ENCODE results near the gene CALHM3. TPM values are rescaled to one million over a fixed set of nuclear protein-coding genes. Genes with fewer than 3 reads are reported as not detected.

The CALHM3 gene
- total RNA-seq, 1 donor from 2014 or later = not detected

DNA sequence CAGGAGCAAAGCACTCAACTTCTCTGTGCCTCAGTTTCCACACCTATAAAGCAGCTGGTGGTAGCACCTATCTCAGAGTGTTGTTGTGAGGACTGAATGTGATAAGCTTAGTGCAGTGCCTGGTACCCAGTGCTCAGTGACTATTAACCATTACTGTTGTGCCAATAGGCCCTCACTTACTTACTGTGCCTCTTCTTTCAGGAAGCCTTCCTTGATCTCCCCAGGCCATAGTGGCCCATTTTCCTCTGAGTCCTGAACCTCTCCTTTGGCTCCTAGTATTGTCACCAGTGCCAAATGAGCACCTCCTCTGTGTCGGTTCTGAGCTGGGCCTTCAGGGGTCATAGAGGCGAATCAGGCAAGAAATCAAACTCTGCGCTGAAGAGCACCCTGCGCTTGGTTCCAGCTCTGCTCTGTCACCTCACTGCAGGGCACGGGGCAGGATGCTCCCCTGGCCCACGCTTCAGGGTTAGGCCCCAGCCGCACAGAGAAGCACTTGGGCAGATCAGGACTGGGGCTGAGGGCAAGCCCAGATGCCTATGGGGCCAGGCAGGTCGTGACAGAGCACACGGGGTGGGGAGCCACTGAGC is 22.9 kb downstream of the CALHM3 start:
- intact Hi-C loops (cut with DNase I) = no loop called here
- ATAC-seq (ENCODE audit: poor library complexity) = no peak

DNA sequence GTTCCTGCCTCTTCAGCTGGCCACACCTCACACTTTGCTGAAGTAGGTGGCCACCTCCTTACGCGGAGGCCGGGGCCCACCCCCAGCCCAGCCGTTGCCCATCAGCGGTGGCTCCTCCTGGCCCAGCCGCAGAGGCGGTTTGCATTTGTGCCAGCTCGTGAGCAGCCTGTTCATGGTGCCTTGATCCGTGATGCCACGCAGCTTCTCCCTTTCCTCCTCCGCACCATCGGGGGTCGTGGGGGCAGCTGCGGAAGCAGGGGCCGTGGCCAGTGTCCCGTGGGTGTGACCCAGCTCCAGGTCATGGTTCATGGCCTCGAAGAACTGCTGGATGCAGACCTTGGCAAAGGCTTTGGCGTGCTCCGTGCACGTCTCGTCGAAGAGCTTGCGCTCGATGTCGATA is 23.8 kb downstream of the CALHM3 start:
- DNase-seq = no peak
- no peak for ATAC-seq (ENCODE audit: poor library complexity)
- intact Hi-C loops (cut with DNase I) = no loop called here

More for the DNA sequence above, 22.9 kb downstream of the CALHM3 start:
- DNase-seq = no peak

DNA sequence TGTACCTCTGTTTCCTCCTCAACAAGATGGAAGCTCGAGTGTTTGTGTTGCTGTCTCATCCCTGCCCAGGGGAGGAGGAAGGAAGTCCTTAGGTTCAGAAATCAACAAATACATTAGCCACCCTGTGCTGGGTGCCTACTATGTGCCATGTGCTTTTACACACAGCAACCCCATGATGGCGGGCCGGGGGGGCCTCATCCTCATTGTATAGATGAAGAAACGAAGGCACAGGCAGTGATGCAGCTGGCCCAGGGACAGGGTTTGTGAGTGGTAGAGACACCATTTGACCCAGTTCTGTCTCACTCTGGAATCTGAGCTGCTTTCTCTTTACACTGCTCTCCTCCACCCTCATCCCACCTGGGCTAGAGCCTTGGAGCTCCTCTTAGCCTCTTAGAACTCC is 25.0 kb downstream of the CALHM3 start:
- peak; percentile 40 for DNase-seq
- no peak for ATAC-seq (ENCODE audit: poor library complexity)
- intact Hi-C loops (cut with DNase I) = no loop called here

DNA sequence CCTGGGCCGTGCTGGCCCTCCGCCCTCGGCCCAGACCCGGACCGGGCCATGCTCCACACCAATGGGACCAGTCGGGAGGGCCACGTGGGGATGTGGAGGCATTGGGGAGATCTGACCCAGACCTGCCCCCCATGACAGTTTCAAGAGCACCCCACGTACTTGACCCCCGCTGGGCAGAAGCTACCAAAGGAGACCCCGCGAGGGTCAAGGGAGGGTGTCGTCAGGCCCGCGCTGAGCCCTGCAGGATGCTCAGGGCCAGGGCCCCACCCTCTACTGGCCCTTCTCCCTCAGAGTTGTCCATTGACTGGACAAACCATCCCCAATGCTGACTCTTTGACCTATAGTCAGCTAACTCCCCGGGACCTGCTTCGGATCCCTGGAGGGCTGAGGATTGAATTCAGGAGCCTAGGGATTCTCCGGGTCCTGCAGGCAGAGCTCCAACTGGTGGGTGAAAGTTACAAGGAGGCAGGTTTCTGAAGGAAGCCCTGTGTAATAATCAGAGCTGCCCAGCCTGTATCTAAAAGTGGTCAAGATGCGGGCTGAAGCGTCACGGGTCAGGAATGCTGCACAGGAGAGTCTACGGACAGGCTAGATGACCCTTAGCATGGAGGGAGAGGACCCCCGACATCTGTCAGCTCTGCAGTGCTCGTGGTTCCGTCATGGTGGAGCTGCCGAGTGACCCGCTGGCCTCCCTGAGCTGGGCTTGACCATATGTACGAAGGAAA is 26.4 kb downstream of the CALHM3 start:
- peak; percentile 36 for DNase-seq
- no peak for ATAC-seq (ENCODE audit: poor library complexity)
- intact Hi-C loops (cut with DNase I) = no loop called here

DNA sequence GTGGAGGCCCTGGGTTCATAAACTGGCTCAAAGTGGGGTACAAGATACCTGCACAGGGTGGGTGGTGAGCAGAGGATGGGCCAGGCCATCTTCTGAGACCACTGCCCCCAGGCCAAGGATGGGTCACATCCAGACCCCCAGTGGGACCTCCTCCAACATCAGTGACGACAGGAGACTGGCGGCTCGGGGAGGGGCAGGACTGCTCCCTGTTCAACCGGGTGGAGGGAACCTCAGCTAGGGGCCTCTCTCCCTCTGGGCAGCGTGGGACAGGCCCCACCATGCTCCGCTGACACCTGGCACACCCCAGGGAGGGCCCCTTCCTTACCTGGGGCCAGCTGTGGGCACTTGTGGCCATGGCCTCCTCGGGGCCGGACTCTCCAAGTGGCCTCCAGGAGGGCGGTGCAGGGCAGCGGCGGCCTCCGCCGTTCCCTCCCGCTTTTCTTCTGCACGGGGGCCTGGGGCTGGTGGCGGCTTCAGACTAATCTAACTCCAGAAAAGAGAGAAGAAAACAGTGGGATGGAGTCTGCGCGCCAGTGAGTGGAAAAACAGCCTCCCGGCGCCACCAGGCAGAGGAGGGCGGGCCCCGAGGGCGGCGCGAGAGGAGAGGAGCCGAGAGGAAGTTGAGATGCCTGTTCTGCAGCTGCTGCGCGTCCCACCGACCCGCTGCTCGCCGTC is 27.1 kb downstream of the CALHM3 start, which contains the start of gene CALHM2:
Gene CALHM2 (minus strand): TSS at position 540 of the 675 bp plus-strand sequence. CDS start 2,429 bp downstream, outside the sequence.
- peak; percentile 79 for ATAC-seq (ENCODE audit: poor library complexity)
- peak; percentile 86 for DNase-seq
- intact Hi-C loops (cut with DNase I) = no loop called here

DNA sequence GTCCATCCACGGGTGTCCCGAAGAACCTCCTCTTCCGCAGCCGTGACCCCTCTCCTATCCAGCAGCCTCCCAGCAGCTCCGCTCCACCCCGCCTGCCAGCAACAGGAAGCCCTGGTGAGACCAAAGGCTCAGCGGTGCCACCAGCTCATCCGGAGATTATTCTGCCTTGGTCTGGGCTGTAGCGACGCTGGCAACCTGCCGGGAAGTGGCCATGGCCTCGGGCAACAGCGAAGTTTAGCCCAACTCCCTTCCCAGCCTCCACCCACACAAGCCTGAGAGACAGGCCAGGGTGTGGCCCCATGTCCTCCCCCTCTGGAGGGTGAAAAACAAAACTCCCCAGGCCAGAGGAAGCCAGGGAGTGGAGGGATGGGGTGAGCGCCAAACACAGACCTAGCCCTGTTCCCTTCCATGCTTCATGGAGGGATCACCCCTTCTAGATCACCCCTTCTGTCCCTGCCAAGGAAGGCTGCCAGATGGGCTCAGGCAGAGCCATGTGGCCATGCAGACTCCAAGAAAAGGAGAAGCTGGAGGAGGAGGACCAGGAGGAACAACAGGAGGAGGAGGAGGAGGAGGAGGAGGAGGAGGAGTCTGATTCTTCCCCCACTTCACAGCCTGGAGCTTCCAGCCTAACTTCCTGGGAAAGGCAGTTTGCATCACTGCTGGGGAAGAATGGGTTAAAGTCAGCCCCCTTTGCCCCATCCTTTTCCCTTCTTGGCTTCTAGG is 27.8 kb downstream of the CALHM3 start:
- peak; percentile 64 for ATAC-seq (ENCODE audit: poor library complexity)
- peak; percentile 89 for DNase-seq
- intact Hi-C loops (cut with DNase I) = no loop called here

DNA sequence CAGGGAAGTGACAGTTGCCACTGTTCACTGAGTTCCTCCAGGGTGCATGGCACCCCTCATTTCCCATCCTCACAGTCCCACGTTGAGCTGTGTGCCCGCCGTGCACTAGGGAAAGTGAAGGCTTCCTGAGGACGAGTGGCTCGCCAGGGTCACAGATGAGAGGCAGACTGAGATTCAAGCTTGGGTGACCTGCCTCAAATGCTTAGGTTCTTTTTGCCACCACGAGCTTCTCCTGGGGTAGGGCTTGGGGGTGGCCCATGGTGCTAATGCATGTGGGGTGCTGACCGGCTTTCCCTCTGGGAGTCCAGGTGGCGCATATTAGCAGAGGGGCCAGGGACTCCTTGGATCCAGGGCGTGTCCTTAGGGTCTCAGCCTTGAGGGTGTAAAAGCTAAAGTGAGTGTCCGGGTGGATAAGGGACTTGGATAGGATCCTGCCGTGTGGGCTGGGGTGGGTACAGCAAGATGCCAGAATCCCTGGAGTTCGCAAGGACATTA is 28.8 kb downstream of the CALHM3 start:
- intact Hi-C loops (cut with DNase I) = no loop called here
- ATAC-seq (ENCODE audit: poor library complexity) = no peak
- no peak for DNase-seq

DNA sequence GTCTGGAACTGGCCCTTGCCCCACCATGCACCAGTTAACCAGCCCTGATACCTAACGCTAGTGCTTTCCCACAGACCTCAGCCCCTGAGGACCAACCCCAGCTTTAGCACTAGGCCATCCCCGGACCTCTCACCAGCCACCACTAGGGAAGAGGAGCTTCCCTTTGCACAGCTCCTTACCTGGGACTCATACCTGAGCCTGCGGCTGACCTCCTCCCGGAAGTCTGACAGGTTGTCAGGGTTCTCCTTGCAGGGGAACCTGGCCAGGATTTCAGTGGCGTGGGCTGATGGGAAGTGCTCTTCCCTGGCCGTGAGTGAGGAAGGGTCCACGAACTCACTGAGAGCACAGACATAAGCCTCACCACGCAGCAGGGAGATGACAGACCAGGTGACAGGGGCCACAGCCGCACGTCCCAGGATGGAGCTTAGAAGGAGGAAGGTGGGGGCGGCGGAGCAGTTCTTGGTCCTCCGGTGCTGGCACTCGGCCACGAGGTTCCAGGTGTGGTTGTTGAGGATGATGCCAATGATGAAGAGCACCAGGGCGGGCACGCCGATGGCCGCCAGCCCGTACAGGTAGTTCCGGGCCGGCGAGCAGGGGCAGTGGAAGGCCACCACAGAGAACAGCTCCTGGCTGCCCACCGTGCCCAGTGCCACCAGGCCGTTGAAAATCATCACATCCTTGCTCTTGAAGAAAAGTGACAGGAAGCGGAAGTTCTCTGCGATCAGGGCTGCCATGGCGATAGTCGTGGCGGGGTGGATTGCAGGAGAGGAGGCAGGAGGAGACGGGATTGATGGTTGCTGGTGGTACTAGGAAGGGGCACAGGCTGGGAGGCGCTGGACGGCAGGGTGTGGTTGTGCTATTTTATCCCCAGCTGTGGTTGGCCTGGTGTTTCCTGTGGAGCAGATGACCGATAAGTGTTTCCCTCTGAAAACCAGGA is 29.6 kb downstream of the CALHM3 start:
- intact Hi-C loops (cut with DNase I) = no loop called here
- ATAC-seq (ENCODE audit: poor library complexity) = no peak
- peak; percentile 57 for DNase-seq

DNA sequence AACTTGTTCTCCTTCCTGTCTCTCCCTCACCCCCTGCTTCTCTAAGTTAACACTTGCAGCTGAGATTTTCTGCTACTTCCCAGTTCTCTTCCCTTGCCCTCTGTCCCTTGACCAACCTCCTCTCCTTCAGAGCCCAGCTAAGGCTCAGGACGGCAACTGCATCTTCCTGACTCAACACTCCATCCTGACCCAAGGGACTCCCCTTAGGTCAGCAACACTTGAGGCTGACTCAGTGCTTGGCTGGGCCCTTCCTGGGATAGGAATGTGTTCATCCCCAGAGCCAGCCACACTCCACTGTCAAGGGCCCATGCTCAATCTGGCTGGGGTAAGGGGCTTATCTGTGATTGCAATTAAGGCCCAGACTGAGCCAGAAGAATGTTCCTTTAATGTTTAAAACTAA is 30.3 kb downstream of the CALHM3 start:
- DNase-seq = peak; percentile 82
- ATAC-seq (ENCODE audit: poor library complexity) = peak; percentile 42
- intact Hi-C loops (cut with DNase I) = no loop called here

DNA sequence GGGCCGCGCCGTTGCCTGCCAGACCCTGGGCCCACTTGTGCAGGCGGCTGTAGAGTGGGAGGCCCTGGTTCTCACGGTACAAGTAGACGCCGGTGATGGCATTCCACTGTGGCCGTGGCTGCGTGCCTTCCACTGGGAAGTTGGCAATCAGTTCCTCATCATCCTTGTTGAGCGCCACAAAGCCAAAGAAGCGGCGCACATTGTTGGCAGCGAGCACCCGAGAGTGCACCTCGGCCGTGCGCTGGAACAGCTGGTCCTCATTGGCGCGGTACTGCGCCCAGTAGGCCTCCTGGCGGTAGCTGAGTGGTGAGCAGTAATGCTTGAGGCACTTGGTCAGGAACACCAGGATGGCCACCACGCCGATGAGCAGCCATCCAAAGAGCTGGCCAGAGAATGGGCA is 31.9 kb downstream of the CALHM3 start:
- intact Hi-C loops (cut with DNase I) = no loop called here
- DNase-seq = no peak

DNA sequence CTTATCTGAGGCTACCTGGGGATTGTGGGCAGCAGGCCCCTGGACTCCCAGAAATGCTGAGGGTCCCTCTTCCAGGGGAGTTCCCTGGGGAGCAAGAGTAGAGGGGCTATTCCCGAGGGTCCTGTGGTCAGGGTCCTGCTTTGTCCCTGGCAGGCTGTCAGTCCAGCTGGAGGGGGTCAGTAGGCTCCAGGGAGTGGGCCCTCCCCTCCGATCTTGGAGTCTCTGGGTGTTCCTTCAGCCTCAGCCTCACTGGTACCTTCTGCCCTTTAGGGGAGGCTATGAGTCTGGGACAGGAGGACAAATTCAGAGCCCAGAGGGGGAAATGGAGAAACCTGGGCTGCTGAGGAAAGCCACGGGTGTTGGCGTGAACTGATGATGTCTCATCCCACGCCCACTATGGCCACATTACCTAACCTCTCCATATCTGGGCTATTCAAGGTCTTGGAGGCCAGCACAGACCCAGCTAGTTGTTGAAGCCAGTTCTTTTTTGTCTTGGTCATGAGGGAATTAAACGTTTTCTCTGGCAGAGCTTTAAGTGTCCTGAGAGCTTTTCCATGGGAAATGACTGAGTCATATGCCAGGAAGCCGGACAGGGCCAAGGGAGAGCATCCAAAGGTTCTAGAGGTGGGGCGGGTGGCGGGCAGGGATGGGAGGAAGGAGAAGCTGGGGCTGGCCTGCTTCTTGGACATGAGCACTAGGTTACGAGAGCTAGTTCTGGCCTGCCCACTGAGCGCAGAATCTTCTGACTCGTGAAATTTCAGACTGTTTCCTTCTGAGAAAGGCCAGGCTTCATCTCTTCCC is 33.1 kb downstream of the CALHM3 start:
- intact Hi-C loops (cut with DNase I) = no loop called here
- ATAC-seq (ENCODE audit: poor library complexity) = peak; percentile 73
- peak; percentile 88 for DNase-seq

More for the DNA sequence above, 31.9 kb downstream of the CALHM3 start:
- ATAC-seq (ENCODE audit: poor library complexity) = no peak

DNA sequence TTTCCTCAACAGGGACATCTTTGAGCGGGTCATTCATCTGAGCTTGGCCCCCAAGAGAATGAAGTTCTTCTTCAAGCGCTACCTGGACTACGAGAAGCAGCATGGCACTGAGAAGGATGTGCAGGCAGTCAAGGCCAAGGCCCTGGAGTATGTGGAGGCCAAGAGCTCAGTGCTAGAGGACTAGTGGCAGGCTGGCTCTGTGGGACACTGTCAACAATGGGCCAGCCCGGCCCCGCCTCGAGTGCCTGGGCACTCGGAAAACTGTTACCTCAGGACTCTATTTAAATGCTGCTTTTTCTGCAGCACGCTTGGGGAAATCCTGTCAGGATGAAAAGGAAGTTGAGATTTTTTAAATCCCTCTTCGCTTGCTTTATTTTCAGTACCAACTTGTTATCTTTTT is 33.7 kb downstream of the CALHM3 start:
- no peak for ATAC-seq (ENCODE audit: poor library complexity)
- no peak for DNase-seq
- intact Hi-C loops (cut with DNase I) = no loop called here

DNA sequence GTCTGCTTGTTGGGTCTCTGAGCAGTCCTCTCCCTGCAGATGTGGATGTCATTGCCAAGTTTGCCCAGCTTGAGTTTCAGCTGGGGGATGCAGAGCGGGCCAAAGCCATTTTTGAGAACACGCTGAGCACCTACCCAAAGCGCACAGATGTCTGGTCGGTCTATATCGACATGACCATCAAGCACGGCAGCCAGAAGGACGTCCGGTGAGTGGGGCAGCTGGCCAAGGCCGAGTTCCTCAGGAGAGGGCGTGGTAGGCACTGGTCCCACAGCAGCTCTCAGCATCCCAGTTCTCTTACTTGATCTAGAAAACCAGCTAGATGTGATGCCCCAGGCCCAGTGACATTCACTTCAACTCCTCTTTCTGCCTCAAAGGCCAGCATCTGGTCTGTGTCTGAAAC is 34.6 kb downstream of the CALHM3 start:
- intact Hi-C loops (cut with DNase I) = no loop called here
- DNase-seq (no peak), ATAC-seq (ENCODE audit: poor library complexity) (no peak)

DNA sequence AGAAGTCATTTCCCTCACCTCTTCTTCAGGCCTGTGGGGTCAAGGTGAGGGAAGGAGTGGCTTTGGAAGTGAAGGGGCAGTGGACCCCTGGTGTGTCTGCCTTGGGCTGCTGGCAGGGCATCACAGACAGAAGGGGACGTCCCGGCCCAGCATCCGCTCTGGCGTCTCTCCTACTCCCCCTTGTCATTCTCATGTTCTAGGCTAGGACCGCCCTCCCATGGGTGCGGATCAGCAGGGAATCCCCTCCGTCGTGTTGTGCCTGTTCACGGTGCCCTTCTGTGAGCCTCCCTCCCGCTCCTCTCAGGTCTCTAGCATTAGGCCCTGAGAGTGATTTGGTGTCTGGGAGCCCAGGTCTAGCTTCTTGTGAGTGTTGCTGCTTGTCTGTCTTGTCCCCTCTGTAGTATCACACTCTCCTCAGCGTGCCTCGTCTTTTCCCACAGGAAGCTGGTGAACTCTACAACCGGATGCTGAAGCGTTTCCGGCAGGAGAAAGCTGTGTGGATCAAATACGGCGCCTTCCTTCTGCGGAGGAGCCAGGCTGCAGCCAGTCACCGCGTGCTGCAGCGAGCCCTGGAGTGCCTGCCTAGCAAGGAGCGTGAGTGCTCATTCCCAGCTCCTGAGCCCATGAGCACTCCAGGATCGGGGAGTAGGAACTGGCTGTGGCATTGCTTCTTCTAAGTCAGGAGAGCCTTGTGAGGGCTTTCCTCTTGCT is 35.4 kb downstream of the CALHM3 start:
- intact Hi-C loops (cut with DNase I) = no loop called here
- no peak for DNase-seq
- ATAC-seq (ENCODE audit: poor library complexity) = no peak

DNA sequence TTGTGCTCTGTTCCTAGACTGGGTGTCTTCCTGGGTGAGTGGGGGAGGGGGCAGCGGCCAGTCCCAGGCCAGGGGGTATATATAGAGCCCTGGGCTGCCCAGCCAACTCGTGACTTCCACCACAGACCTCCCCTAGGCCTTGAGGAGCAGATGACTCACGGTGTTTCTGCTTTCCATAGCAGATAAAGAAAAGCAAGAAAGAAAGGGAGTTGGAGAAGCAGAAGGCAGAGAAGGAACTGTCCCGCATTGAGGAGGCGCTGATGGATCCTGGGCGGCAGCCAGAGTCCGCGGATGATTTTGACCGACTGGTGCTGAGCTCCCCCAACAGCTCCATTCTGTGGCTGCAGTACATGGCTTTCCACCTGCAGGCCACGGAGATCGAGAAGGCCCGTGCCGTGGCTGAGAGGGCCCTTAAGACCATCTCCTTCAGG is 37.0 kb downstream of the CALHM3 start:
- DNase-seq = peak; percentile 73
- intact Hi-C loops (cut with DNase I) = no loop called here

DNA sequence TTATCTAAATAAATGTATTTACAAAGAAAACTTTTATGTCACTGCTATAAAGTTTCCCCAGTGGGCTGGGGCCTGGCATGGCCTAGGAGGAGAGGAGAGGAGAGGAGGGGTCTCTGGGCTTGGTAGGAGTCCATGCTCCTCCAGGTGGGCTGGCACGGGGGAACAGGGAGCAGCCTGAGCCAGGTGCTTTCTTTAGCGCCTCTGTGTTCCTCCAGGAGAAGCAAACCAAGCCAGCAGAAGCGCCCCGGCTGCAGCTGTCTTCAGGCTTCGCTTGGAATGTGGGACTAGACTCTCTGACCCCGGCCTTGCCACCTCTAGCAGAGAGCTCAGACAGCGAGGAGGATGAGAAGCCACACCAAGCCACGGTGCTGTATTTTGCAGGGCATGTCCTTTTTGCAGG is 37.4 kb downstream of the CALHM3 start:
- intact Hi-C loops (cut with DNase I) = no loop called here
- ATAC-seq (ENCODE audit: poor library complexity) (no peak), DNase-seq (no peak)

More for the DNA sequence above, 37.0 kb downstream of the CALHM3 start:
- peak; percentile 25 for ATAC-seq (ENCODE audit: poor library complexity)

DNA sequence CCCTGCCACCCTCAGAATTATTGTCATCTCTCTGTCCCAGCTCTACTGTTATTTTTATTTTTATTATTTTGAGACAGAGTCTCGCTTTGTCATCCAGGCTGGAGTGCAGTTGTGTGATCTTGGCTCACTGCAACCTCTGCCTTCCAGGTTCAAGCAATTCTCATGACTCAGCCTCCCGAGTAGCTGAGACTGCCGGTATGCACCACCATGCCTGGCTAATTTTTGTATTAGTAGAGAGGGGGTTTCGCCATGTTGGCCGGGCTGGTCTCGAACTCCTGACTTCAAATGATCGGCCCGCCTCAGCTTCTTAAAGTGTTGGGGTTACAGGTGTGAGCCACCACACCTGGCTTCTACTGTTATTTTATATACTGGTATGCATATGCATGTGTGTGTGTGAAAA is 37.8 kb downstream of the CALHM3 start:
- ATAC-seq (ENCODE audit: poor library complexity) (no peak), DNase-seq (no peak)
- intact Hi-C loops (cut with DNase I) = no loop called here

Data from Right ventricle myocardium superior (tissue), 1 donor.